Muscle of arm (tissue), 12 donors: ENCODE results near the gene KLRB1. TPM values are rescaled to one million over a fixed set of nuclear protein-coding genes. Genes with fewer than 3 reads are reported as not detected.
"Not testable (repeated sequence)": the region's sequence is repeated elsewhere in the genome, so short reads cannot be mapped to it uniquely, and the experiment has no call there.

Source experiments
- DNase-seq: peaks from one replicate; pipeline ENCODE4 v3.0.0-alpha.2; 2013
- polyA plus RNA-seq, 12 donors: library from polyadenylated mRNA; unstranded; fragments of 120-200 nt; gene quantifications; one replicate each; pipeline ENCODE4 v1.2.1, GENCODE V29; 2013; ENCODE audit not compliant: insufficient read length in 12 of 12

The KLRB1 gene
- polyA plus RNA-seq, 12 donors = 0.14 to 2.0 (median 0.81) TPM; not detected in 2

GRCh38 chr12:9626291-9626690, 18.6 kb upstream of the KLRB1 start:
- no peak for DNase-seq

- DNase-seq = no peak
Observed at GRCh38 chr12:9625019-9625418, 17.3 kb upstream of the KLRB1 start.

DNA sequence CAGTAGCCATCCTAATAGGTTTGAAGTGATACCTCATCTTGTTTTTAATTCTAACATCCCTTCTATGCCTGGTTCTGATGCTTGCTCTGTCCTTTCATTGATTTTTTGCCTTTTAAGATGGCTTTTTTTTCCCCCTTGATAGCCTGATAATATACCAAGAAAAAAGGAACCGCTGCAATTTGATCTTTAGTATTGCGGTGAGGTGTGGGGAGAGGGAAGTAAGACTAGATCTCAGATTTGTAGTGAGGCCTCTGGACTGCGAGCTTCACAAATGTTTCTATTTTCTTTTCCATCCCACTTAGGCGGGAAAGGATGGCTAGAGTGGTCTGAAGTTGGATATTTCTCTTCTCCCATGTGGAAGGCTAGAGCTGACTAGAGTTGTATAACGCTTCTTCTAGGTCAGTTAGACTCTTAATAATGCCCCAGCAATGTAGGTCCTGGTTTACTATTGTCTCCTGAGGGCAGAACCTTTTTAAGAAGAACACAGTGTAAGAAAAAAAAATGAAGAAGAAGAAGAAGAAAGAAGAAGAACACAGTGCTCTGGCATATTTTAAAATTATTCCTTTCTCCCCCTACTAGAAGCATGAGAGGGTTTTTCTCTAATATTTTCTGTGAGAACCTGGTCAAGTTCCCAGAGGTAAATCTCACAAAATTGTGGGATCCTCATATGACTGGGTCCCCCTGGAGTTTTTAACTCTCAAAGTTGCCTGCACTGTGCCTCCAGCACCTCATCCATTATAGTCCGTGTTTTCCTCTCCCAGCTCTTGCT, 11.9 kb upstream of the KLRB1 start:
- DNase-seq = no peak

DNA sequence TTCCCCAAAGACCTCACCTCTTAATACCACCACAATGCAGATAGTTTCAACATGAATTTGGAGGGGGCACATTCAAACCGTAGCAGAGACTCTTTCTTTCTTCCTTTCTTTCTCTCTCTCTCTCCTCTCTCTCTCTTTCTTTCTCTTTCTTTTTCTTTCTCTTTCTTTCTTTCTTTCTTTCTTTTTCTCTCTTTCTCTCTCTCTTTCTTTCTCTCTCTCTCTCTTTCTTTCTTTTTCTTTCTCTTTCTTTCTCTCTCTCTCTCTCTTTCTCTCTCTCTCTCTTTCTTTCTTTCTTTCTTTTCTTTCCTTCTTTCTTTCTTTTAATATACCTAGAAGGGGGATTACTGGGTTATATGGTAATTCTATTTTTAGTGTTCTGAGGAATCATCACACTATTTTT, 11.2 kb upstream of the KLRB1 start:
- DNase-seq = not testable (repeated sequence)

- DNase-seq = no peak
Observed at GRCh38 chr12:9617124-9617523, 9.4 kb upstream of the KLRB1 start.

- DNase-seq = no peak
Observed at GRCh38 chr12:9615420-9616136, 7.9 kb upstream of the KLRB1 start.

- not testable (repeated sequence) for DNase-seq
Observed at GRCh38 chr12:9610606-9611005, 2.9 kb upstream of the KLRB1 start.

GRCh38 chr12:9606736-9607372, 862 bp downstream of the KLRB1 start:
- DNase-seq = no peak

GRCh38 chr12:9606247-9606646, 1.5 kb downstream of the KLRB1 start:
- DNase-seq = no peak

GRCh38 chr12:9605483-9605882, 2.2 kb downstream of the KLRB1 start:
- no peak for DNase-seq

DNA sequence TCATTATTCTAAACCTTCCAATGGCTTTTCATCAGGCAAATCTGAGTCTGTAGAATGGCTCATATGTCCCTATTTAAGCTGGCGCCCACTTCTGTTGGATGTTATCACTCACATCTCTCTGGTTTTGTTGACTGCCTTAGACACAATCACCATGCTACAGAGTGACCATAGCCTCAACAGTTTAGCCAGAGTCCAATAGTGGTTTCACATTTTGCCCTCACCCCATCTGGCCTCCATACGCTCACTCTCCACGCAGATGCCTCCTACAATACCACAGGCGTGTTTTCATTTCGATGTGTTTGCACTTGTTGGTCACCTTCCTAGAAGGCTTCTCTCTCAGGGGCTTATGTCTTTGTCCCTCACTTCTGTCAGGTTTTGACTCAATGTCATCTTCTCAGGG, 3.4 kb downstream of the KLRB1 start:
- no peak for DNase-seq

- DNase-seq = not testable (repeated sequence)
Observed at GRCh38 chr12:9600426-9600825, 7.3 kb downstream of the KLRB1 start.

DNA sequence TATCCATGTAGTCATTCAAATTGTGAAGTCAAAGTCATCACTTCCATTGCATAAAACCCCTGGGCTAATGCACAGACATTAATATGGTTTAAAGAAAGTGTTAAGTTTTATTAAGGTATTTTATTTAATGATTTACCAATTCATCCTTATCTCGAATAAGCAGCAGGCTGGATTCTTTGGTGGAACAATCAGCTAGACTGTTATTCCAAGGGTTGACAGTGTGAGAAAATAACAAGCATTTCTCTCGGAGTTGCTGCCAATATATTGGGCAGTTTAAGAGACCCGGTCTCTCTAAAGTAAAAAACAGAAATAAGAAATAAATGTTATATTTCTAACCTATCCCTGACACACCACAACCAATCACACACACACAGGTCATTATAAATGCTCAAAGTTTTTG, 9.4 kb downstream of the KLRB1 start:
- DNase-seq = no peak

GRCh38 chr12:9597365-9597764, 10.4 kb downstream of the KLRB1 start:
- DNase-seq = no peak

DNA sequence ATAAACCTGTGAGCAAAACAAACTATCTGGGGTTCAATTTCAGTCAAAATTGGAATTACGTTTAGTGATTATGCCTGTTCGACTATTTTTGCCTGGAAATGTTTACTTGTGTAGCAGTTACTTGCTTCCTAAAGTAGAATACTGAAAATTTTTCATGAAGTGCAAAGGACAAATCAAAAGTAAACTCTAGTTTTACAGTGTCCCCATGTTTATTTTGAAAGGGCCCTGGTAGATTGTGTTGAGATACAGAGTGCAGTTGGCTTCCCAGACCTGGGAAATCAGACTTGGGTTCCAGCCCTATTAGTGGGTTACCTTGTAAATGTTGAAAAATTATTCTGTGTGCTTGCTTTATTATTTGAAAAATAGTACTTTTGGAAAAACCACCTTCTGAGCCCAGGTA, 17.3 kb downstream of the KLRB1 start:
- DNase-seq = no peak

DNA sequence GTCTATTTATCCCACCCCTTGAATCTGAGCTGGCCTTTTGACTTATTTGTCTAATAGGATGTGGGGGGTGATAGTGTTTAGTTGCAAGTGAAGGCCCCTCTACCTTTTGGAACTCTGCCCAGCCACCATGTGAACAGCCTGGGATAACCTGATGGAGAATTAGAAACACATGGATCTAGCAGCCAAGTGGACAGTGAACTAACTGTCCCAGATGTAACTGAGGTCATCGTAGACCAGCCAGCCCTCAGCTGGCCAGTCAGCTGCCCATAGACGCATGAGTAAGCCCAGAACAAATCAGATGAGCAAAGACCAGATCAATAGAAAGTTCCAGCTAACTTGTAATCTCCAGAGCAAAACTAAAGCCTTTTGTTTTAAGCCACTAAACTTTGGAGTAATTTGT, 19.0 kb downstream of the KLRB1 start:
- no peak for DNase-seq

GRCh38 chr12:9587987-9588600, 19.6 kb downstream of the KLRB1 start:
- no peak for DNase-seq

DNA sequence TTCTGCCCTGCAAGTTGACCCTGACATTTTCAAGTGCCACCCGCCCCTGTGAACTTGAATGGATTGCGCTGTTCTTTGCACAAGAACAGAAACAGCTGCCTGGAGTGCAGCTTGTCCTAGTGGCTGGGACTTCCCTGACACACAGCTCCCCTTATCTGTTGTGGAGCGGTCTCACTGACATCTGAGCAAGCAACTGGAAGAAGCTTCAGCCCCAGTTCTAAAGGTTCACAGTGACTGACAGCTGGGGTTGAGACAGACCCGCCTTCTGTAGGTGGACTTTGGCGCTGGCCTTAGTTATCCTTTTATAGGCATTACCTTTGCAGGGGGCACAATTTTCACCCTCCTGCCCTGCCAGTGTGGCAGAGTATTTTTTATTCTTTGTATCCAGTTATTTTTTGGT, 30.0 kb downstream of the KLRB1 start:
- not testable (repeated sequence) for DNase-seq

GRCh38 chr12:9567151-9567550, 40.6 kb downstream of the KLRB1 start:
- DNase-seq = not testable (repeated sequence)

DNA sequence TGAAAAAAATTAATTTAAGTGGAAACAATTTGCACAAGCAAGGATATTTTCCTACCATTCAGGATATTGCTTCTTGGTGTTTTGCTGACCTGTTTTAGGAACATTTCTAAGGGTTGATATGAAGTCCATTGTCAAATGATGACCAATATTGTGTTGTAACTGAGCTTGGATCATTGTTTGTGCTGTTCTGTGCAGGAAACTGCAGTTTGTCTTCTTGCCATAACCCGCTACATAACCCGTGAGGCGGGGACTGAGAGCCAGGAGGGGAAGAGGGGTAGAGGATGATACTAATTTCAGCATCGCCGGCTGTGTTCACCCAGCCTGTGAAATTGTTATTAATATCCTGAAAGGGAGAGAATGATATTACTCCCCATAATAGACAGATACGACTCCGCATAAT, 41.6 kb downstream of the KLRB1 start:
- DNase-seq = not testable (repeated sequence)

GRCh38 chr12:9564418-9564817, 43.3 kb downstream of the KLRB1 start:
- not testable (repeated sequence) for DNase-seq

- not testable (repeated sequence) for DNase-seq
Observed at GRCh38 chr12:9562841-9563453, 44.8 kb downstream of the KLRB1 start.
